Left forelimb (tissue), 1 donor: ENCODE results near the gene TXNDC2.

ENCODE experiments used
- DNase-seq: peaks from one replicate; pipeline ENCODE4 v3.0.0-alpha.2; 2018; ENCODE audit warnings: low spot score

The TXNDC2 gene

DNA sequence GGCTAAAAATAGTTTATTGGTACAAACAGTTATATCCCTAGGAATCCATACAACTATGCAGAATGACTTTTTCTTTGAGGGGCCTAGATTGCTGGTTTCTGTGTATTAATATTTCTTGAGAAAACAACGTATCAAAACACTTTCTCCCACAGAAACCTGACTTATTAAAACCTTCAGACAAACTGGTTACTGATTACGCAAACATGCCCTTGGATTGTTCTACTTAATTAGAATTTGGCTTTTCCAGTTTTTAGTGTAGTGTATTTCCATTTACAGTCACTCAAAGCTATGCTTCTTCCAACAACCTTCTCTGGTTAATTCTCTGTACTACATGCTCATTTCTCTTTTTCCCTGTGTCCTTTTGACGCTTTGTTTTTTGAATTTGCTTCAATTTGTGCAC, 48.1 kb downstream of the TXNDC2 start:
- no peak for DNase-seq

GRCh38 chr18:9934274-9934673, 48.5 kb downstream of the TXNDC2 start:
- no peak for DNase-seq
